HEK293 (cell line): ENCODE data around the gene PRSS3.
"Not testable (repeated sequence)": the region's sequence is repeated elsewhere in the genome, so short reads cannot be mapped to it uniquely, and the experiment has no call there.

Source experiments
- CTCF ChIA-PET: fragments of 350-600 bp; formaldehyde crosslinking; extraction: SDS; loops from one replicate; lab custom pipeline; 2021; ENCODE audit warnings: antibody characterized with exemption; lab: Yijun Ruan, JAX
- POLR2A ChIA-PET: fragments of 300-600 bp; formaldehyde crosslinking; extraction: SDS; loops from one replicate; lab custom pipeline; 2020; ENCODE audit warnings: antibody characterized with exemption, inconsistent platforms; lab: Yijun Ruan, JAX
- H3K27ac ChIP-seq: fragments of 200-500 bp; sonication (Bioruptor generic); 2 replicates; pipeline ENCODE4 v1.5.1; 2014; ENCODE audit warnings: low read depth, low read length, control low read depth, inconsistent platforms; ENCODE audit errors: extremely low read depth
- H3K36me3 ChIP-seq, 2 experiments: fragments of 200-500 bp in 1 of 2; sonication (Bioruptor generic) in 1 of 2; 1 replicate in 1 of 2; 2 replicates in 1 of 2; pipeline ENCODE4 v1.5.1; 2014 to 2017; ENCODE audit warnings: inconsistent platforms in 2 of 2, low read length in 2 of 2; ENCODE audit not compliant: control insufficient read depth in 2 of 2, insufficient read depth in 1 of 2
- H3K4me1 ChIP-seq: fragments of 200-500 bp; sonication (Bioruptor generic); 2 replicates; pipeline ENCODE4 v1.5.1; 2014; ENCODE audit warnings: mild to moderate bottlenecking, low read length, inconsistent platforms; ENCODE audit not compliant: control insufficient read depth, insufficient read depth
- H3K4me3 ChIP-seq: 2 replicates; pipeline ENCODE4 v1.5.1; 2011; ENCODE audit warnings: low read depth, mild to moderate bottlenecking, control low read depth, low read length, moderate library complexity
- H3K9me3 ChIP-seq: fragments of 200-500 bp; sonication (Bioruptor generic); 2 replicates; pipeline ENCODE4 v1.5.1; 2014; ENCODE audit warnings: low read depth, low read length, inconsistent platforms; ENCODE audit not compliant: control insufficient read depth, insufficient read depth
- SP2 ChIP-seq: fragments of 450-650 bp; formaldehyde crosslinking; IDR thresholded peaks from 2 replicates; pipeline ENCODE4 v1.5.1; 2016; ENCODE audit warnings: missing biosample characterization, missing genetic modification characterization
- ZFP69B ChIP-seq: fragments of 450-650 bp; formaldehyde crosslinking; IDR thresholded peaks from 2 replicates; pipeline ENCODE4 v1.5.1; 2016; ENCODE audit warnings: missing biosample characterization, missing genetic modification characterization
- ZNF146 ChIP-seq: fragments of 450-650 bp; formaldehyde crosslinking; IDR thresholded peaks from 2 replicates; pipeline ENCODE4 v1.5.1; 2016; ENCODE audit warnings: missing biosample characterization, missing genetic modification characterization
- ZNF175 ChIP-seq: fragments of 450-650 bp; formaldehyde crosslinking; IDR thresholded peaks from 2 replicates; pipeline ENCODE4 v1.5.1; 2016; ENCODE audit warnings: missing biosample characterization, missing genetic modification characterization
- ZNF366 ChIP-seq: fragments of 450-650 bp; formaldehyde crosslinking; conservative IDR thresholded peaks from 2 replicates; pipeline ENCODE4 v1.5.1; 2016; ENCODE audit warnings: missing biosample characterization, missing genetic modification characterization
- ZNF629 ChIP-seq: fragments of 450-650 bp; formaldehyde crosslinking; IDR thresholded peaks from 2 replicates; pipeline ENCODE4 v1.5.1; 2017; ENCODE audit warnings: missing biosample characterization, missing genetic modification characterization
- ZNF692 ChIP-seq: fragments of 450-650 bp; formaldehyde crosslinking; IDR thresholded peaks from 2 replicates; pipeline ENCODE4 v1.5.1; 2016; ENCODE audit warnings: missing biosample characterization, missing genetic modification characterization

PRSS3 gene

GRCh38 chr9:33762343-33762742, 33.0 kb upstream of the PRSS3 start:
- Histone ChIP-seq H3K4me3 (no peak overlapping the region), H3K36me3 (no peaks in the 10 kb centered on the region), H3K27ac (no peak overlapping the region), H3K9me3 (no peaks in the 10 kb centered on the region), H3K4me1 (no peaks in the 10 kb centered on the region)
- no peak for TF ChIP-seq SP2
- ChIA-PET CTCF (interaction anchor here (0.6 to 2.4 kb wide), 3 partner anchors 15 to 90 kb away, joined by 3 to 10 read pairs (median 4); no protein-coding TSS in a partner anchor), POLR2A (no interaction called here)

- H3K4me3 ChIP-seq, H3K4me1 ChIP-seq, H3K27ac ChIP-seq, POLR2A ChIA-PET, H3K36me3 ChIP-seq, H3K9me3 ChIP-seq: not testable (repeated sequence)
- CTCF ChIA-PET: interaction anchor here (0.7 to 2.4 kb wide), 2 partner anchors 14 to 26 kb away, joined by 3 to 10 read pairs; no protein-coding TSS in a partner anchor
These were observed 31.7 kb upstream of the PRSS3 start for GRCh38 chr9:33763709-33764108.

- no peak for TF ChIP-seq ZNF175 (tag by site-specific recombination)
- TF ChIP-seq, all 188 proteins: peak for 0
- ChIA-PET POLR2A (no interaction called here), CTCF (interaction anchor here (0.6 kb wide), 1 partner anchor 9 kb away, joined by 4 read pairs; no protein-coding TSS in a partner anchor)
- H3K27ac ChIP-seq: no peak overlapping the region
- H3K4me1 ChIP-seq: no peaks in the 10 kb centered on the region
- H3K9me3 ChIP-seq: no peaks in the 10 kb centered on the region
- H3K36me3 ChIP-seq: no peaks in the 10 kb centered on the region
- H3K4me3 ChIP-seq: no peak overlapping the region
These were observed 29.9 kb upstream of the PRSS3 start for GRCh38 chr9:33765411-33765810.

- TF ChIP-seq ZNF692 (tag by site-specific recombination): peak; percentile 74
- TF ChIP-seq ZNF366: 0 out of 2 replicates have a peak, but pooled peaks have one; percentile 31
- peak; percentile 25; the same call in 1 of the 2 replicates for TF ChIP-seq ZNF629 (tag by site-specific recombination)
- peak; percentile 50; the same call in 1 of the 2 replicates for TF ChIP-seq ZFP69B (tag by site-specific recombination)
- TF ChIP-seq ZNF146 (tag by site-specific recombination): 0 out of 2 replicates have a peak, but pooled peaks have one; percentile 55
- CTCF ChIA-PET: interaction anchor here (3.2 kb wide), 1 partner anchor 8 kb away, joined by 12 read pairs; no protein-coding TSS in a partner anchor
- H3K27ac ChIP-seq: not testable (repeated sequence)
These were observed 25.0 kb upstream of the PRSS3 start for GRCh38 chr9:33770156-33770880.

GRCh38 chr9:33773135-33773534, 22.2 kb upstream of the PRSS3 start:
- H3K9me3 ChIP-seq, H3K4me3 ChIP-seq, H3K27ac ChIP-seq, H3K36me3 ChIP-seq, POLR2A ChIA-PET, H3K4me1 ChIP-seq: not testable (repeated sequence)
- CTCF ChIA-PET: interaction anchor here (1.2 kb wide), 1 partner anchor 40 kb away, joined by 3 read pairs; no protein-coding TSS in a partner anchor

More at GRCh38 chr9:33770156-33770880, 25.0 kb upstream of the PRSS3 start:
- H3K4me3 ChIP-seq, H3K4me1 ChIP-seq, POLR2A ChIA-PET, H3K9me3 ChIP-seq, H3K36me3 ChIP-seq: not testable (repeated sequence)

GRCh38 chr9:33774074-33774659, 21.2 kb upstream of the PRSS3 start:
- H3K36me3 ChIP-seq, H3K27ac ChIP-seq, H3K9me3 ChIP-seq, H3K4me3 ChIP-seq, H3K4me1 ChIP-seq, POLR2A ChIA-PET: not testable (repeated sequence)
- CTCF ChIA-PET: interaction anchor here (0.7 to 1.2 kb wide), 3 partner anchors 11 to 71 kb away, joined by 3 to 5 read pairs (median 3); no protein-coding TSS in a partner anchor
